Thoracic aorta (tissue), 2 donors: ENCODE measurements around the gene DGKG. TPM values are rescaled to one million over a fixed set of nuclear protein-coding genes. Genes with fewer than 3 reads are reported as not detected.
A peak's percentile ranks its signal among the peaks of the same experiment; 100 is the strongest.

ENCODE experiments used
- ATAC-seq: fragments of 150-250 bp; one replicate; pipeline ENCODE4 v1.8.0; 2017; ENCODE audit warnings: low read depth; ENCODE audit not compliant: insufficient number of reproducible peaks, low FRiP score
- DNase-seq: peaks from one replicate; pipeline ENCODE4 v3.0.0-alpha.2; 2020; ENCODE audit warnings: low spot score
- H3K27ac ChIP-seq, 2 donors: fragments of 200-600 bp; sonication (generic); 1 replicate in 1 of 2; 2 replicates in 1 of 2; pipeline ENCODE4 v1.5.1; 2016; ENCODE audit warnings: mild to moderate bottlenecking in 2 of 2, moderate library complexity in 2 of 2
- H3K27me3 ChIP-seq: fragments of 200-600 bp; sonication (generic); replicated peaks from 2 replicates; pipeline ENCODE4 v1.6.0; 2016; ENCODE audit warnings: mild to moderate bottlenecking; ENCODE audit not compliant: insufficient read depth
- H3K36me3 ChIP-seq: fragments of 200-600 bp; sonication (generic); one replicate; pipeline ENCODE4 v1.5.1; 2016
- H3K4me1 ChIP-seq, 2 donors: fragments of 200-600 bp; sonication (generic); 1 replicate in 1 of 2; 2 replicates in 1 of 2; pipeline versions ENCODE4 v1.5.1 to v1.6.0; 2016; ENCODE audit warnings: low read depth in 2 of 2, mild to moderate bottlenecking in 1 of 2; ENCODE audit not compliant: control insufficient read depth in 1 of 2
- H3K4me3 ChIP-seq: fragments of 200-600 bp; sonication (generic); 2 replicates; pipeline ENCODE4 v1.5.1; 2016; ENCODE audit warnings: mild to moderate bottlenecking
- H3K9me3 ChIP-seq: fragments of 200-600 bp; sonication (generic); 2 replicates; pipeline ENCODE4 v1.5.1; 2016
- CTCF ChIP-seq: fragments of 200-600 bp; sonication (generic); IDR thresholded peaks from one replicate; pipeline ENCODE4 v1.5.1; 2019; ENCODE audit warnings: antibody characterized with exemption
- total RNA-seq, 2 donors: library from RNA; depleted of rRNA; stranded (reverse); fragments of >200 nt; gene quantifications; one replicate each; pipeline versions ENCODE4 v1.1.0 to v1.2.3, GENCODE V29; 2016

The DGKG gene
- total RNA-seq, 2 donors from 2014 or later, result 12.5 to 16.7 TPM

- no peaks in the 10 kb centered on the region for H3K9me3 ChIP-seq
- H3K27ac ChIP-seq, result no peak overlapping the region
- H3K27me3 ChIP-seq, result no peaks in the 10 kb centered on the region
- ATAC-seq, result no peak
- TF ChIP-seq CTCF, result no peak
- H3K4me1 ChIP-seq, result peaks cover 0 to 18% of the 10 kb centered on the region in 2 donors
- no peak for DNase-seq
- no peaks in the 10 kb centered on the region for H3K36me3 ChIP-seq
- no peak overlapping the region for H3K4me3 ChIP-seq
Measured at GRCh38 chr3:186225603-186226002, 136.4 kb downstream of the DGKG start.

- TF ChIP-seq CTCF, result no peak
- no peaks in the 10 kb centered on the region for H3K27me3 ChIP-seq
- peaks cover 0 to 26% of the 10 kb centered on the region in 2 donors for H3K4me1 ChIP-seq
- DNase-seq (no peak), ATAC-seq (no peak)
- H3K36me3 ChIP-seq, result no peaks in the 10 kb centered on the region
- H3K9me3 ChIP-seq, result no peaks in the 10 kb centered on the region
- H3K4me3 ChIP-seq, result no peak overlapping the region
- no peak overlapping the region for H3K27ac ChIP-seq
Measured at GRCh38 chr3:186224041-186224610, 137.9 kb downstream of the DGKG start.

GRCh38 chr3:186223476-186223875 is 138.6 kb downstream of the DGKG start:
- Histone ChIP-seq H3K27ac (no peak overlapping the region), H3K27me3 (no peaks in the 10 kb centered on the region), H3K4me1 (peaks cover 0 to 28% of the 10 kb centered on the region in 2 donors), H3K36me3 (no peaks in the 10 kb centered on the region), H3K4me3 (no peak overlapping the region), H3K9me3 (no peaks in the 10 kb centered on the region)
- TF ChIP-seq CTCF, result no peak
- peak; percentile 17 for ATAC-seq
- no peak for DNase-seq

DNA sequence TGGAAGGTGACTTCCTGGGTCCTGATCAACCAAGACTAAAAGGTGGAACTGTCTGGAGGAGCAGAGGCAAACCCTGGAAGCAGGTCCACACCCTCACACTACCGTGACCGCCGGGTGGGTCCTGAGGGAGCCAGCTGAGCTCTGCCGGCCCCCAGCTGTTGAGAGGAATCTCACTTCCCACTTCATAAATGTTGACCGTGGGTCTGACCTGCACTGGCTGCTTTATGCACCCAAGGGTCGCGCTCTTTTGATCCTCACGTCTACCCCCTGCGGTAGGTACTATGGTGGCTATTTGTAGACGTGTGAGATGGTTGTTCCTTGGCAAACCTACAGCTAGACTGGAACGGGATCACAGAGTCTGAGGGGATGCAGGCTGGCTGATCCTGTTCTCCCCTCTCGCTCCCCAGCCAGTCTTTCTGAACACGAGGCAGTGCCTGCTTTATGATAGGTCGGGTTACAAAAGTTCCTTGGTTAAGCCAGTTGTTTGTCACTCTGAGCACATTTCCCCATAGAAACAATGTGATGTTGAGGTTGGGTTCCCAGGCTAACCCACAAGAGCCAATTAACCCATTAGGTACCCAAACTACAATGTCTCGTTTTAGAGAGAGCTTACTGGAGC is 140.2 kb downstream of the DGKG start:
- H3K27ac ChIP-seq, result peak overlapping the region in 1 of 2 donors; percentile 45
- no peak for ATAC-seq
- no peak for TF ChIP-seq CTCF

GRCh38 chr3:186220911-186221645 is 141.0 kb downstream of the DGKG start:
- ATAC-seq, result no peak
- H3K27ac ChIP-seq, result peak overlapping the region in 1 of 2 donors; percentile 45
- no peaks in the 10 kb centered on the region for H3K36me3 ChIP-seq
- no peak for DNase-seq
- no peak for TF ChIP-seq CTCF
- H3K9me3 ChIP-seq, result no peaks in the 10 kb centered on the region
- H3K4me1 ChIP-seq, result peaks cover 0 to 28% of the 10 kb centered on the region in 2 donors
- H3K27me3 ChIP-seq, result no peaks in the 10 kb centered on the region
- no peak overlapping the region for H3K4me3 ChIP-seq

More for the DNA sequence above, 140.2 kb downstream of the DGKG start:
- no peaks in the 10 kb centered on the region for H3K27me3 ChIP-seq
- H3K9me3 ChIP-seq, result no peaks in the 10 kb centered on the region
- H3K4me3 ChIP-seq, result no peak overlapping the region
- DNase-seq, result no peak
- H3K4me1 ChIP-seq, result peaks cover 0 to 28% of the 10 kb centered on the region in 2 donors
- no peaks in the 10 kb centered on the region for H3K36me3 ChIP-seq
